C4-2B (cell line): ENCODE data around the gene JAK2.

Source experiments
- CTCF ChIP-seq: fragments of 450-650 bp; conservative IDR thresholded peaks from 2 replicates; pipeline ENCODE4 v1.5.1; 2017; ENCODE audit warnings: mild to moderate bottlenecking
- ZFX ChIP-seq: fragments of 450-650 bp; IDR thresholded peaks from 2 replicates; pipeline ENCODE4 v1.6.1; 2017

- no peak for TF ChIP-seq CTCF
- TF ChIP-seq ZFX = no peak
These were observed 38.1 kb upstream of the JAK2 start for GRCh38 chr9:4946937-4947336.
